ENCODE data around the gene SDR39U1.

The SDR39U1 gene

DNA sequence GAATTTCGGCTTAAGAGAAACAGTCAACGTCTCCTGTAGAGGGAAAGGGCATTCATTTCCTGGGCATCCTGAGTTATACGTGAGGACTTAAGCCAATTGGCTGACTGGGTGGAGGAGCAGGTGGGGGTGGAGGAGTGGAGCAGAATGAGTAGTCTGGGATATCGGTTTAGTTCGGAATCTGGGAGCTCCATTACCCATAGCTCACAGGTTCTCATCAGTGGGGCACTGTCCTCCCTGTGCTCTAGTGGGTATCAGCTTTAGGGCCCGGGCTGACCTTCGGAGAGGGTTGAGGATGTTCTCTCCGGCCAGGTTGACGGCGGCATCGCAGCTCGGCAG is 704 bp downstream of the SDR39U1 start:
- DNase-seq (ENCODE audit: low spot score): no peak

DNA sequence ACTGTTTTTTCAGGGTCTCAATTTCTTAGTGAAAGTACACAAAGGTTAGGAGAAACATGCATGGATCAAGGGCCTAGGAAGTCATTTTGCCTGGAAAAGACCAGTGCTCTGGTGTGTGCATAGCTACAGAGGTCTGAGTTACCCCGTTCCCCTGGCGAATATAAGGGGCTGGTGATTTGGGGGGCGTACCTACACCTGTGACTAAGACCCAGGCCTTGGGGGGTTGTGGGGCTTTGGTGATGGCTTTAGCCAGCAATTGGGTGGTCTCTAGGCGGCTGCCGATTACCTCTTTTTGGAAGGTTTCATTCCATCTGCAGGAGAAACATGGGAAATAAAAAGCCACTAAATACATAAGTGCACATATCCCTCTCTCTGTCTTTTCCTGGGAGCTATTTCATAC is 1.1 kb downstream of the SDR39U1 start:
- DNase-seq (ENCODE audit: low spot score): no peak

DNA sequence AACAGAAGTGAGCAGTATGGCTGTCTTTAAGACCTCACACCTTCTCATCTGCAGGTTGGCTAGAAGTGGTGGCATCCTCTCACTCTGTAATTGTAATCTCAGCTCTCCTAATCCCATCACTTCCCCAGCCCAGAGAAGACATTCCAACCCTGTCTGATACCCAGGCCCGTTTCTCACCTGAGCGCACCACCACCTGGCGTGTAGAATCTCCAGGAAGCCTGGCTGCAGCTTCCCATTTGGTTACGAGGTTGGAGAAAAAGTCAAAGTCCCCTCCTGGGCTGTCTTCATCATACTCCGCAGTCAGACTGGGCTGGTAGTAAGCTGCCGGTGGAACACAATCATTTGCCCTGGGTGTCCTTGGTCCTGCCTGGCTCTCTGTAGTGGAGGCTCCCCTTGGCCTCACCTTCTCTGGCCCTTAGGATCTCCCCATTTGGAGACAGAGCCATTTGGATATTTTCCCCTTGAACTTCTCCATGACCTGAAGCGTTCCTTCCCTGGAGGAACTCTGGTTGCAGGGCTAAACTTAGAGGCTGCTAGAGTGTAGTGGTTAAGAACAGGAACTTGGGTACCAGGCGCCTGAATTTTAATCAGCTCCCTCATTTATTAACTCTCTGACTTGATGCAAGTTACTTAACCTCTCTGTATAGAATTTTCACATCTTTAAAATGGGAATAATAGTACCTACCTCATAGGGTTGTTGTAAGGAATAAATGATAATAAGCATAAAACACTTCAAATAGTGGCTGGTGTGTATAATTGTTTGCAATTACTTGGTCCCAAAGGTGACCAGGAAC is 1.8 kb downstream of the SDR39U1 start:
- DNase-seq (ENCODE audit: low spot score): no peak

DNA sequence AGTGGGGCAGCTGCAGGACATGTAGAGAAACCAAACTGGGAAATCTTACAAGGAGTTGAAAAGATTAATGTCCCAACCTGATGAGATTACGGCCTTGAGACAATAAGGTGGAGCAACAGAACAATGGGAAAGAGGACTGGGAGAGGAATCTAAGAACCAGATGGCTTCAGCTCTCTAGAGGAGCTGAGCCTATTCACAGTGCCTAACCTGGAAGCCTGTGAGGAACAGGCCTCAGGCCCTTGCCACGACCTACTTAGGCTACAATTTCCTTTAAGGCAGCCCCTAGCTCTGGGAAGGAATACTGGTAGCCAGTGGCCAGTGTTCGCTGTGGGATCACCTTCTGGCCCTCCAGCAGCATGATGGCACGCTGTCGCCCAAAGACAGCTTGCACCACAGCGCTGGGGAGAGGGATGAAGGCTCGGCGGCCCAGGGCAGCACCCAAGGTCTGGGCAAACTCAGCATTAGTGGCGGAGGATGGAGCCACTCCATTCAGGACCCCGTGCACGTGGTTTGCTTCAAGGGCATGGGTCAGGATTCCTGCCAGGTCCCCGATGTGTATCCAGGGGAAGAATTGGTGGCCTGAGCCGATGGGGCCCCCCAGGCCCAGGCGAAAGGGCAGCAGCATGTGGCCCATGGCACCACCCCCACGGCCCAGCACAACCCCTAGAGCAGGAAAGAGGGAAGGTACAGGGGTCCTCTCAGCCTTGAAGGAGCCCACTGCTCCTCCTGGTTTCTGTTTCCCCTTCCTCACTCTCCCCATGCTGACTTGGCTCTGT is 2.6 kb downstream of the SDR39U1 start:
- DNase-seq (ENCODE audit: low spot score): no peak

DNA sequence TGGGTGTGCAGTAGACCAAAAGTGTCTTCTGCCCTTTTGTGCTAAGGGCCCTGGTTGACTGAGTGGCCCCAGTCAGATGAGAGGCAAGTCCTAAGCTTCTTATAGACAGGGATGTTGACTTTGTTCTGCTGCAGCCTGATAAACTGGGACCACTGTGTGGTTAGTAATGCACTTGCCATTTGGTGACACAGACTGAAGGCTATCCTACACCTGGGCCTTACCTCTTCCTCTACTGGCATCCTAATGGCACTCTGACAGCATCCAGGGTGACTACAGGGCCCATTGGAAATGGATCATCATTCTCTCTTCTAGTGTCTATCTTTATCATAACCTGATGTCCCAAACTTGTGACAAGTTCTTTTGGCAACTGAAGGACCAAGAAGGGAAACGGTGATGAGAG is 3.3 kb downstream of the SDR39U1 start:
- no peak for DNase-seq (ENCODE audit: low spot score)

DNA sequence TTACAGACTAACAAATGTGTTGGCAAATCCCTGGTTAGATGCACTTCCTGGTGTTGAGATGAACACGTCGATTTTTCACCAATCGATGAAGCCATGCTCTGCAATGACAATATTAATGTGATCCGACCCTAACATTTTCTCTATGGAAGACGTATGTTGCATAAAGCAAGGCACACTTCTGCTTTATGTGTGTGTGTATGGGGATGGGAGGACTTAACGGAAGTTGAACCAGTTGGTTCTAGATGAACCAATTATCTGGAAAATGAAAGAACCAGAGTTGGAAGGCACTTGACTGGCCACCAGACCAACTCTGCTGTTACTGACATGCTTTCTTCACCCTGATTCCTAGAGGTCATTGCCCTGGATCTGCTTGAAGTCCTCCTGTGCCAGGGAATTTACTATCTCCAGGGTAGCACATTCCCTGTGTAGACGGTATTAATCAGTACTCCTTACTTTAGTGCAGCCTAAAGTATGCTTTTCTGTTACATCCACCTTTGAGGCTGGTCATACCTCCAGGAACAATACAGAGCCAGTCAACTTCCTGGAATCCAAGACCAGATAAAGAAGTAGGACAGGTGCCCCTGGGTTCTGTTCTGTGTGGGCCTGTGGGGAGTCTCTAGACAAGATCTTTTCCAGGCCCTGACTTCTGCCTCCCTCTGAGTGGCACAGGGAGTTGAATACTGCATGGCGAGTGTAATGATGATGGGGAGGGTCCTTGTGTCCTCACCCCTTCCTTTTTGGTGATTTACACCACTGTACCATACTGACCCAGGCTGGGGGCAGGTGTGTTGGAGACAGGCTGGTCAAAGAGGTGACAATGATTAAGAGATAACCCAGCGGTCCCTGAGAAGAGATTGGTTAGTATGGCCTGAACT is 4.1 kb downstream of the SDR39U1 start:
- no peak for DNase-seq (ENCODE audit: low spot score)

DNA sequence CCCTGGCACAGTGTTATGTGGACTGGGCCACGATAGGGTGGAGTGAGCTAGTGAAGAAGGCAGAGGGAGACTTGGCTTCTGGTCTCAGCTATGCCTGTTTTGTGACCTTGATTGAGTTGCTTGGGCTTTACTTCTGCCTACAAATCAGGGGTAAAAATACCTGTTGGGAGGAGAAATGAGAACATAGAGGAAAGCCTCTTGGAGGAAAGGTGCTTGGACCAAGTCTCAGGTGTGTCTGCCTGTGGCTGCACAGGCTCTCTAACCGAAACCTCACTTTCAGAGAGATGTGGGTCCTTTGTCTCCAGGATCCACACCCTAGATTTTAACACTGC is 4.9 kb downstream of the SDR39U1 start:
- no peak for DNase-seq (ENCODE audit: low spot score)

DNA sequence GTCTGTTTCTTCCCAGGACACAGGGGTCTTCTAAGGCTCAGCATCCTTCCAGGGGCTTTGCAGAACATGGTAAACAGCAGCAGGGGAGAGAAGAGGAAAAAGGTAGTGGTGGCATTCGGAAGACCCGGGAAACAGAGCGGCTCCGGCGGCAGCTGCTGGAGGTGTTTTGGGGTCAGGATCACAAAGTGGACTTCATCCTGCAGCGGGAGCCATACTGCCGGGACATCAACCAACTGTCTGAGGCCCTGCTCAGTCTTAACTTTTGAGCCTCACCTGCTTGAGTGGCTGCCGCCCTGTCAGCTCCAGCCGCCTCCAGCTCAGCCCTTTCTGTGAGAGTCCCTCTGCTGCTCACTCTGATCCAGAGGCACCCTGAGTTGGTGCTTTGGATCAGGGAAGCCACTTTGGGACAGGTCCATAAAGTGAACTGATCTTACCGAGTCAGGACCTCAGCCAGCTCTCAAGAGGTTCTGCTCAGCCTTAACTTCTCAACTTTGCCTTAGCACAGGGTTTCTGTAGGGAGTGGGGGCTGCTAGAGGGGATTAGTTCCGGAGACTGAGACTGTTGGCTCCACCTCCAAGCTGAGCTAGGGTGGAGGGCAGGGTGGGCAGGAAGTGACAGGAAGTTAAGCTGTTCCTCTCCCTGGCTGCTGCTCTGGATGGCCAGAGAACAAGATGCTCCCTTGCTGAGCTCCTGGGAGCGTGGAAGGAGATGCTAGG is 5.4 kb downstream of the SDR39U1 start:
- DNase-seq (ENCODE audit: low spot score): no peak

DNA sequence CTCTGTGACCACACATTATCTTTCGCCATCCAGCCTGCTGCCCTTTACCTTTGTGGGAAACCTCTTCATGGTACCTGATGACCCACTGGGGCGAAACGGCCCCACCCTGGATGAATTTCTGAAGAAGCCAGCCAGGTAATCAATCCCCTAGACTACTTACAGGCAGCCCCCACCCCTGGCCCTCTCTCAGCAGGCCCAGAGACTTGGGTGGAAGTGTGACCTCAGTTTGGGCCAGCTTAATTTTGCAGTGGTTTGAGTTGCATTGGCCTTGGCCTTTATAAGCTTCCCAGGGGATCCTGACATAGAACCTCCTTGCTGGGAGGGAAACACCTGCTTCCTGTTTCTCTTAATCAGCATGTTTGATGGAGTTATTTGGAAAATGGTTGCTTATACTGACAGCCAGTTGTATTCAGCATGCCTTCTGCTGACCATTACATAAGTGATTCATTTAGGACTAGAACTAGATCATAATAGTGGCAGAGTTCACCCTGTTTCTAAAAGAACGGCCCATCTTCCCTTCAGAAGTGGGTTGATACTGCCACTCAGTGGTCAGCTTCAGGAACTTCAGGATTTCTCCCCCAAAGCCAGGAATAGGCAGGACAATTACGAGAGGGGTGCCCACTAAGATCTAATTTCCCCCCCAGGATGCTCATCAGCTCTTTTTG is 6.1 kb downstream of the SDR39U1 start:
- peak; percentile 89 for DNase-seq (ENCODE audit: low spot score)

DNA sequence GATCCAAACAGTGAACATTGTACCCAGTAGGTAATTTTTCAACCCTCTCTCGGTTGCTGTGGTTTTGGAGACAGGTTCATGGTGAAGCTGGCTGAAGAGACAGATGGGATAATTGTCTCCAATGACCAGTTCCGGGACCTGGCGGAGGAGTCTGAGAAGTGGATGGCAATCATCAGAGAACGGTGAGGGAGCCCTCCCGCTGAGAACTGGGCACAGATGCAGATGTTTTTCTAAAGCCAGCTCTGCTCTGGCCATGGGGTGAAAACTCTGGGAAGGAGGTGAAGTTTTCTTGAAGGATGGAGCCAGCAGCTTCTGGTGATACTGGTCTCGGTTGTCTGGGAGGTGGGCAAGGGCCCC is 6.6 kb downstream of the SDR39U1 start:
- peak; percentile 1 for DNase-seq (ENCODE audit: low spot score)

DNA sequence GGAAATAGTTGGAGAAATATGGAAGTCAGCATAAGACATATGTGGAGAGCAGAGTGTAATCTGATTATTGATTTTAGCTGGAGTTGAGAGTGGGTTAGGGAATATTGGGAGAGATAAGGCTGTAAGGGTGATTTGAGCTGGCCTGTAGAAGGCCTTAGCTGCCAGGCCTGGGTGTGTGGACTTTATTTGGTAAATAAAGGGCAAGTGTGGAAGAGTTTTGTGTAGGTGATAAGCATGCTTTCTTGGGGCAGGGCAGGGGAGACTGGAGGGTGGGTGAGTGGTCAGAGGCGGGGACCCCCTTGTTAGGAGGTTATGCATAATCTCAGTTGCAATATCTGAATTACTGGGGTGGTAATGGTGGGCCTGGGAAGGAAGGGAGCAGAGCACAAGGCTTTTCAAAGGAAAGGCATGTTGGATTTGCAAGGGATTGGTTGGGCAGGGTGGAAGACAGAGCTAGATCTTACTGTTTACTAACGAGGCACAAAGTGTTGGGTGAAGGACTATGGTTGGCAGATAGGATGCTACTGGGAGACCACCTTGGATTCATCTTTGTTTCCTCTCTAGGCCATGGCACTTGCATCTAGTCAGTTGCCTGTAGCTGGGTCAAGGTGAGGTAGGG is 7.3 kb downstream of the SDR39U1 start:
- DNase-seq (ENCODE audit: low spot score): no peak

DNA sequence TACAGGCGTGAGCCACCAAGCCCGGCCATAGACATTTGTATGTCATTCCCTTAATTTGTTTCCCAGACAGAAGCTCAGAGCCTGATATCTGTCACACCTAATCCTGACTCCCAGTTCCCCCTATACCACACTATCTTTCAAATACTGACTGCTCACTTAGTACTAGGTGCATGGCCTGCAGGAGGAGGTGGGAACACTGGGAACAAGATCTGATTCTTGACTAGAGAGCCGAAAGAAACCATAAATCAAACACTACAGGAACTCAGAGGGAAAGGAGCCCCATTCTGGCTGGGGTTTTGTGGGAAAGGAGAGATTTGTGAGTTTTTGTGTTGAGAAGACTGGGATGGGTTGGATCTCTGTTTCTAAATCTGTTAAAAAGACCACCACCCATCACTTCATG is 7.9 kb downstream of the SDR39U1 start:
- DNase-seq (ENCODE audit: low spot score): no peak

DNA sequence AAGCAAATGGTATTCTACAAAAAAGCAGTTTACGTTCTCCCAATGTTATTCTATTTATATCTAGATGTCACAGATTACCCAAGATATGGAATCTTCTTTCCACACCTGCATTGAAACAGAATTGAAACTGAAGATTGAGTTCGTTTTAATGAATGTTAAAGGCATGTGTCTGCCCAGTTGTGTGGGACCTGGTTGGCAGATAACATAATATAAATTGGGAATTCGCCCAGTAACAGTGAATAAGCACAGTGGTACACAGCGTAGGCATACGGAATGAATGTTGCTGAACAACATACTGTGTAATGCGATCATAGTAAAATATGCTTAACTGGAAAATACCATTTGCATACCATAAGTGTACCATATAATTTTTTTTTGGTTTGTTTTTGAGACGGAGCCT is 8.5 kb downstream of the SDR39U1 start:
- DNase-seq (ENCODE audit: low spot score): no peak

DNA sequence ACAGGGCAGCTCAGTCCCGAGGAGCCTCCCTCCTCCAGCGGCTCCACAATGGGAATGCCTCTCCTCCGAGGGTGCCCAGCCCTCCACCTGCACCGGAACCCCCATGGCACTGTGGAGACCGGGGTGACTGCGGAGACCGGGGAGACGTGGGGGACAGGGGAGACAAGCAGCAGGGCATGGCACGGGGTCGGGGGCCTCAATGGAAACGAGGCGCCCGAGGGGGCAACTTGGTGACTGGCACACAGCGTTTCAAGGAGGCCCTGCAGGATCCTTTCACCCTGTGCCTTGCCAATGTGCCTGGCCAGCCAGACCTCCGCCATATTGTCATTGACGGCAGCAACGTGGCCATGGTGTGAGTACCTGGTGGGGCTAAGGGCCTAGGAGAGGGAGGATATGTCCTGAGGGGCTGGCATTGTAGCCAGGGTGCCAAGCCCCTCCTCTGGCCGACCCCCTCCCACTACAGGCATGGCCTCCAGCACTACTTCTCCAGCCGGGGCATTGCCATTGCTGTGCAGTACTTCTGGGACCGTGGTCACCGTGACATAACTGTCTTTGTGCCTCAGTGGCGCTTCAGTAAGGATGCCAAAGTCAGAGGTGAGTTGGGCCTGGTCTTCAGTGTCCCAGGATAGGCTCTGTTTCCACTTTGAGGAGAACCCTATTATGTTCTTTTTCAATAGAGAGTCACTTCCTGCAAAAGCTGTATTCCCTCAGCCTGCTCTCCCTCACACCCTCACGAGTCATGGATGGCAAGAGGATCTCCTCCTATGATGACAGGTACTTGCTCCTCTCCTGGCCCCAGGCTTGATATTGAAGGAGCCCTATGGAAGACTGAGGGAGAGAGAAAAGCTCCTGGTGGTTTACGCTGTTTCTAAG is 10.1 kb downstream of the SDR39U1 start:
- peak; percentile 0 for DNase-seq (ENCODE audit: low spot score)

DNA sequence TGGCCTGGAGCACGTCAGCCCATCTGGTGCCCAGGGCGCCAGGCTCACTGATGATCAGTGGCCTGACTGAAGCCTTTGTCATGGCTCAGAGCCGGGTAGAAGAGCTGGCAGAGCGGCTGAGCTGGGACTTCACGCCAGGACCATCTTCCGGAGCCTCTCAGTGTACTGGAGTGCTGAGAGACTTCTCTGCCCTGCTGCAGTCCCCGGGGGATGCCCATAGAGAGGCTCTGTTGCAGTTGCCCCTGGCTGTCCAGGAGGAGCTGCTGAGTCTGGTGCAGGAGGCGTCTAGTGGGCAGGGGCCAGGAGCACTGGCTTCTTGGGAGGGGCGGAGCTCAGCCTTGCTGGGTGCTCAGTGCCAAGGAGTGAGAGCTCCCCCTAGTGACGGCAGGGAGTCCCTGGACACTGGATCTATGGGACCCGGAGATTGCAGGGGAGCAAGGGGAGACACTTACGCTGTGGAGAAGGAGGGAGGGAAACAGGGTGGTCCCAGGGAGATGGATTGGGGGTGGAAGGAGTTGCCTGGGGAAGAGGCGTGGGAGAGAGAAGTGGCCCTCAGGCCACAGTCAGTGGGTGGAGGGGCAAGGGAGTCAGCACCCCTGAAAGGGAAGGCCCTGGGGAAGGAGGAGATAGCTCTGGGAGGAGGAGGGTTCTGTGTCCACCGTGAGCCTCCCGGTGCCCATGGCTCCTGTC is 10.9 kb downstream of the SDR39U1 start:
- peak; percentile 97 for DNase-seq (ENCODE audit: low spot score)

DNA sequence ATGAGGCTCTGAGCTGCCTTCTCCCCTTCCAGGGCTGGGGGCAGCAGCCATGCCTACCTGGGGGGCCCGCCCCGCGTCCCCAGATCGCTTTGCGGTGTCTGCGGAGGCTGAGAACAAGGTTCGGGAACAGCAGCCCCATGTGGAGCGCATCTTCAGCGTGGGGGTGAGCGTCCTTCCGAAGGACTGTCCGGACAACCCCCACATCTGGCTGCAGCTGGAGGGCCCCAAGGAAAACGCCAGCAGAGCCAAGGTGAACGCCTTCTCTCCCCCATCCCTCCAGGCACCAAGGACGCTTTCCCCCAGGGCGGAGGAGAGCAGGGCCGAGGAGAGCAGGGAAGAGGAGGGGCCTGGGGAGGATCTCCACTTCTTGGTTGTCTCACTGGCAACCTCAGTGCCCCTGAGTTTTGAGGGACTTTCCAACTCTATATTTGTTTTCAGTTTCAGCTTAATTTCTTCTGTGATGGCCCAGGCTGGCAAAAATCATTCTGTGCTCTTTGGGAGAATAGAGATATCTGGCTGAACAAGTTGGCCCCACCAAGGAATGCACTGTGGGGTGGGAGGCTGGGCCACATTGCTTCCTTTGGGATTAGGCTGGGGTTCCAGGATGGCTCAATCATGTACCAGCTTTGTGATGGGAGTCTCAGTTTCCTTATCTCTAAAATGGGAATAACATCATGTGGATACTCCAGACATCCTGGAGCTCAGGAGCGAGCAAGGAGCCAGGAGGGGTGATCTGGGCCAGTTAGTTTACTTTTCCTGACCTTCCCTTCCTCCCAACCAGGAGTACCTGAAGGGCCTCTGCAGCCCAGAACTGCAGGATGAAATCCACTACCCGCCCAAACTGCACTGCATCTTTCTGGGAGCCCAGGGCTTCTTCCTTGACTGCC is 11.7 kb downstream of the SDR39U1 start:
- peak; percentile 36 for DNase-seq (ENCODE audit: low spot score)

DNA sequence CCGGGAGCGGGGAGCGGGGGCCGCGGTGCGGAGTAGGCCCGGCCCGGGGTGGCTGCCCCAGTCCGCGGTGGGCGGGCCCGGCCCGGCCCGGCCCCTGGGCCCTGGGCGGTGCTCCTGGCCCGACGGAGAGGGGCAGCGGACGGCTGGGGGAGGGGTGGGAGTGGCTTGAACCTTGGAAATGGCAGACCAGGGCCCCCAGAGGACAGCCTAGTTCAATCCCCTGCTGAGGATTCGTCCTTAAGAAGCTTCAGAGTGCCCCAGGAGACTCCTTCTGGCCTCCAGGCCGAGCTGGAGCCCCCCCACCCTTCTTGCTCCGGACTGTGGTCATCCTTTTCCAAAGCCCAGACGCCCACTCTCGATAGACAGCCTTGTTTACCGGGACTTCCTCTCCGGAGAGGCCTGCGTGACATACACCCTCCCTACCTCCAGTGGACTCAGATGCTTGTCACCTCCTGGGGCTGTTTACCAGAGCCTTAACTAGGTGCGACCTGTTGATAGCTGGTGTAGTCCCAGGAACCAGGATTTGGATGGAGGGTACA is 12.4 kb downstream of the SDR39U1 start:
- DNase-seq (ENCODE audit: low spot score): peak; percentile 53

DNA sequence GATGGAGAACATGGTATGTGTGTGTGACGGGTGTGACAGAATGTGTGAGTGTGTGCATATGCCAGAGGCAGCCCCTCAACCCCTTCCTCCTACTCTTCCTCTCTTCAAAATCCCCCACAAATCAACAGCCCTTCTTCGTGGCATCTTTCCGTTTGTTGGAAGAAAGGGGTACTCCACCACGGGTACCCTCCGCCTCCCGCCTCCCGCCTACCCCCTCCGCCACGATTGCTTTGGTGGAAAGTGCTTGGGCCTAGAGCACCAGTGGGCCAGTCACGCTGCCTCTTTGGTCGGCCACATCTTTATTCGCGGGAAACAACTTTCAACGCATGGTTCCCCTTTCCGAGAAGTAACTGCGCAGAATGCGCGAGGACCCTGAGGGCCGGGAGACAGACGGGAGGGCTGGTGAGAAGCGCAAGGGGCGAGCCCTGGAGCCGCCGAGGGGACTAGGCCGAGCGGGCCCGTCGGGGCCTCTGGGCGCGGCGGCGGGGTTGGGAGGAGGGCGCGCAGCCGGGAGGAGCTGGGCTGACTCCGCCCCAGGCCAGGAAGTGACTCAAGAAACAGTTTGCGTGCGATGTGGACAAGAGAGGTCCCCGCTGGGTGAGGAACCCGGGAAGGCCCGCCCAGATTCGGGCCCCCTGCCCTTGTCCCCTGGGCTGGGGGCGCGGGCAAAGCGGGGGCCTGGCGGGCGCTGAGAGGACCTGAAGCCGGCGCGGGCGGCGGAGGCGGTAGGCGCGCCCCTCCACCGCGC is 13.0 kb downstream of the SDR39U1 start, which contains the start of the genes CBLN3 and KHNYN:
CBLN3 (minus strand) TSS at position 274 of the 748 bp plus-strand sequence. CDS start 614 bp downstream, outside the sequence.
KHNYN (plus strand) TSS at position 560 of the 748 bp plus-strand sequence. CDS start 777 bp downstream, outside the sequence.
- DNase-seq (ENCODE audit: low spot score): peak; percentile 90

All from cerebellar cortex (tissue), 1 donor.